Measurements from ENCODE around the gene TNK1.
"Not testable (repeated sequence)": the region's sequence is repeated elsewhere in the genome, so short reads cannot be mapped to it uniquely, and the experiment has no call there.

Gene TNK1

DNA sequence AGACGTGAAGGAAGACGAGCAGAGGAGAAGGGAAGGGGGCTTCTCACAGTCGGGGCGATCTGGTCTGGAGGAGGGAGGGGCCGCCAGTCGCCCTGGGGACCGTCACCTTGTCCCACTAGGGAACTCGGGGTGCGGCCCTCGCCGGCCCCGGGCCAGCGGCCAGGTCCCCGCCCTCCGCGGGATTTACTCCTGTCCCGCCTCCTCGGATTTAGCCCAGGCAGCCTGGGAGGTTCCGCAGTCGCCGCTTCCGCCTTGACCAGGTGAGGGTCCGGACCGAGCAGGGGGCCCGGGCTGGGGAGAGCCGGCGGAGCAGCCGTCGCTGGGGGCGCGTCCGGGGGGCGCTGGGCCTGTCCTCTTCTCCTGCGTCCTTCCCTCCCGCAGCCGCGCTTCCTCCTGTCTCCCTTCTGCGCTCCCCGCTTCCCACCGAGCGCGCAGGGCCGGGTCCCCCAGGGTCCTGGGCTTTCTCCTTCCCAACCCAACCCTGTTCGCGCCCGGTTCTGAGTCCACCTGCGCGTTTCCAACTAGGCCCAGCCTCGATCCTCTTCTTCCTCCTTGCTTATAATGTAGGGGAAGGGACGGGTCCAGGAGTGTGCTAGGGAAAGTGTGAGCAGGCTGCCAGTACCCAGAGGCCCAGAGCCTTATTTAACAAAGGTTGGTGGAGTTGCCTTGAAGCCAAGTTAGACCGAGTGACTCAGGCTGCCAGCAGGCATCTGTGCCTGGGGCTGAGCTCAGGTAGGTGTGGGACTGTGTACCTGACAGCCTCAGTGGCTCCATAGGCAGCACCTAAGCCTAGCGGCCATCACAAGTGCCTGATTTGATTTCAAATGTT is at the start of gene TNK1:
TNK1 (plus strand) TSS at position 235 of the 829 bp plus-strand sequence. CDS start 1,838 bp downstream, outside the sequence.
- no peak for DNase-seq (ENCODE audit: low read depth)

DNA sequence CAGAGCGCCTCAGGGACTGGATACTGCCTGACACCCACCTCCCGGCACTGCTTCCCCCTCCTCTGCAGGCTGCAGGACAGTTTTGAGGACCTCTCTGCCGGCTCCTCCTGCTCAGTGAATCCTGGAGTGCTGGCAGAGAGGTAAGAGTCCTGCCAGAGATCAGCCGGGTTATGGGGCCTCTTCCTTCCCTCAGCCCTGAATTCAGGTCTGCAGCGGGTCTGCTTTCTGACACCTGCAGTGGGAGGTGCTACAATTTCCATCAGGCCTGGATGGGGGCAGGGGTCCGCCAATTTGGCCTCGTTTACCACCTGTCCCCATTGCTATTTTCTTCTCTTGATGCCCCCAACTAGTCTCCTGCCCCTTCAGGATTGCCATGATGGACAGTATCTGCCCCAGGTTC is 48.8 kb upstream of the TNK1 start:
- no peak for DNase-seq (ENCODE audit: low read depth)

DNA sequence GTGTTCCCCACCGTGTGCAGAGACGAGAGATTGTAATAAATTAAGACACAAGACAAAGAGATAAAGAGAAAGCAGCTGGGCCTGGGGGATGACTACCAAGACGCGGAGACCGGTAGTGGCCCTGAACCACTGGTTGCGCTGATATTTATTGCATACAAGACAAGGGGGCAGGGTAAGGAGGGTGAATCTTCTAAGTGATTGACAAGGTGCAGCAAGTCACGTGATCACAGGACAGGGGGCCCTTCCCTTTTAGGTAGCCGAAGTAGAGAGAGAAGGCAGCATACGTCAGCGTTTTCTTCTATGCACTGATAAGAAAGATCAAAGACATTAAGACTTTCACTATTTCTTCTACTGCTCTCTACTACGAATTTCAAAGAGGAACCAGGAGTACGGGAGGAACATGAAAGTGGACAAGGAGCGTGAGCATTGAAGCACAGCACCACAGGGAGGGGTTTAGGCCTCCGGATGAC is 48.3 kb upstream of the TNK1 start:
- peak; percentile 19 for DNase-seq (ENCODE audit: low read depth)

DNA sequence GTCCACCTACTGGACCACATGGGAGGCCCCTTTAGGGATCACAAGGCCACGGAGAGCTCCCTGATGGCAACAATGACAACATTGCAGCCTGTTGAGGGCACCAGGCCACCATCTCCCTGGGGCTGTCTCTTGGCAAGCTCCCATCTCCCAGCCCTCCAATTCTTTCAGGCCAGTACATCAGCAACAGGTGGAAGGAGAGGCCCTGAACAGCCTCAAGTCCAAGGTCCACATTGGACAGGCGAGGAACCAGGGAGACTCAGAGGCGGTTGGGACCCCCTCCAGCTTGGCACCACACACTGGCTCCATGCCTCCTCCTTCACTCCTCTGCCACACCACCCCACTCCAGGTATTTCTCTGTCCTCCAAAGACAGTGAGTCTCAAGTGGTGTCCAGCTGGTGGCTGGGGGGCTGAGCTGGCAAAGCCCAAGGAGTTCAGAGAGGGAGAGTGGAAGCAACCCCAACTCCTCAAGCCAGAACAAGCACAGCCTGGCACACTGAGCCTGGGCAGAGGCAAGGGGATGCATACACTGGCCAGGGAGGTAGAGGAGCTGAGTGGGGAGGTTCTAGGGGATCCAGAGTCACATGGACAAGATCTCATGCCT is 45.9 kb upstream of the TNK1 start:
- DNase-seq (ENCODE audit: low read depth), result no peak

DNA sequence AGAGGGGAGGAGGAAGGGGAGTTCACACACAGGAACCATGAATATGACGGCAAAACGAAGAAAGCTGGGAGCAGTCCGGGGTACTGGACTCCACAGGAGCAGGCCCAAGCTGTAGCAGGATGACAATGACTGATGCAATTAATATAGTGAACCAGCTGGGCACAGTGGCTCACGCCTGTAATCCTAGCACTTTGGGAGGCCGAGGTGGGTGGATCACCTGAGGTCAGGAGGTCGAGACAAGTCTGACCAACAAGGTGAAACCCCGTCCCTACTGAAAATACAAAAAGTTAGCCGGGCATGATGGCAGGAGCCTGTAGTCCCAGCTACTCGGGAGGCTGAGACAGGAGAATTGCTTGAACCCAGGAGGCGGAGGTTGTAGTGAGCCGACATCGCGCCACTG is 45.1 kb upstream of the TNK1 start:
- DNase-seq (ENCODE audit: low read depth), result not testable (repeated sequence)

DNA sequence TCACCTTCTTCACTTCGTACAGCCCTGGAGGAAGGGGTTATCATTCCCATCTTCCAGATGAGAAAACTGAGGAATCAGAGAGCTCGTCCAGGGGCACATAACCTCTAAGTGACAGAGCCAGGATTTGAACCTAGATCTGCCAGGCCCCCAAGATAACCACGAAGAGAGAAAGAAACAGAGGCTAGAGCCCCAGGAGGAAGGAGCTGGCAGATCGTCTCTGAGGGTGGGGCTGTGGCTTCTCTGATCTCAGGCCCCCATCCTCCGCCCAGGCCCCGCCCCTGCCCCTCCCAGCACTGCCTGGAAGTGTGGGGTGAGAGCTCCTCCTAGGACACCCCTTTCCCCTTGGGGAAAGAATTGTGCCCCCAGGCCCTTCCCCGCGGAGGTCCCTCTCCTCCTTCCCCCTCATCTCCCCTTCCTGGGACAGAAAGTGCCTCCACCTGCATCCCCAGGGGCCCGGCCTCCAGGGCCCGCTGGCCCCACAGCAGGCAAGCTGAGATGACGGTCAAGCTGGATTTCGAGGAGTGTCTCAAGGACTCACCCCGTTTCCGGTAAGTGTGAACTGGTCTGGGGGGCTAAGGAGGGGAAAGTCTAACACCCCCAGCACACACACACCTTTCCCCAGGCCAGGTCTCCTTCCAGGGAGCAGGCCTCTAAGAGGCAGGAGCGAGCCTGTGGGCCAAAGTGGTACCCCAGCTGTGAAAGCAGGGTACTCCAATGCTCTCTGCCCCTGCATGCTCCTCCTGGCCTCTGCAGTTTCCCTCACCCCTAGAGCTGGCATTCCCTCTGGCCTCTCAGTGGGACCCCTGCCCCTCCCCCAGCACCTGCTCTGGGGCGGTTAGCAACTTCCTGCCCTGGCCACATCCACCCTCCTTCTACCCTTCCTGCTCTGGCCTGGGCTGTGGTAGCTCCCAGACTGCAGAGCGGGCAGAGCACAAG is 44.4 kb upstream of the TNK1 start, which contains the start of gene ACAP1:
ACAP1 (plus strand) TSS at position 290 of the 936 bp plus-strand sequence; CDS start at position 496, 206 bp downstream.
- DNase-seq (ENCODE audit: low read depth), result peak; percentile 80

DNA sequence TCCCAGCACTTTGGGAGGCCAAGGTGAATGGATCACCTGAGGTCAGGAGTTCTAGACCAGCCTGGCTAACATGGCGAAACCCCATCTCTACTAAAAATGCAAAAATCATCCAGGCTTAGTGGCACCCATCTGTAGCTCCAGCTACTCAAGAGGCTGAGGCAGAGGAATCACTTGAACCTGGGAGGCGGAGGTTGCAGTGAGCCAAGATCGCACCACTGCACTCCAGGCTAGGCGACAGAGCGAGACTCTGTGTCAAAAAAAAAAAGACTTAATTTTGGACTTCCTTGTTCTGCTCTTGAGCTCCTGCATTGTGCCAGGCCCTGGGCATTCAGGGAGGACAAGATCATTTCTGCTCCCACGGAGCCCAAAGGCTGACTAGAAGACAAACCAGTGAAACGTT is 43.3 kb upstream of the TNK1 start:
- DNase-seq (ENCODE audit: low read depth), result not testable (repeated sequence)

DNA sequence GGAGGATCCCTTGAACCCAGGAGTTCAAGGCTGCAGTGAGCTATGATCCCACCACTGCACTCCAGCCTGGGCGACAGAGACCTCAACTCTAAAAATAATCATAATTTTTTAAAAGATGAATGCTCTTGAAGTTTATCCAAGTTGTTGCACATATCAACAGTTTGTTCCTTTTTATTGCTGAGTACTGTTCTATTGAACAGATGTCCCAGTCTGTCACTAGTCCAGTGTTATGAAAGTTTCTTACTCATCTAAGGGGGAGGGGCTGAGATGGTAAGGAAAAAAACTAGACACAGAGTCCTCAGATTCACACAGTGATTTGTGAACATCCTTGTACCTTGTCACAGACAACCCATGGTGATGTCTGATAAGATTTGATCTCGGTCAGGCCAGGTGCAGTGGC is 40.7 kb upstream of the TNK1 start:
- no peak for DNase-seq (ENCODE audit: low read depth)

DNA sequence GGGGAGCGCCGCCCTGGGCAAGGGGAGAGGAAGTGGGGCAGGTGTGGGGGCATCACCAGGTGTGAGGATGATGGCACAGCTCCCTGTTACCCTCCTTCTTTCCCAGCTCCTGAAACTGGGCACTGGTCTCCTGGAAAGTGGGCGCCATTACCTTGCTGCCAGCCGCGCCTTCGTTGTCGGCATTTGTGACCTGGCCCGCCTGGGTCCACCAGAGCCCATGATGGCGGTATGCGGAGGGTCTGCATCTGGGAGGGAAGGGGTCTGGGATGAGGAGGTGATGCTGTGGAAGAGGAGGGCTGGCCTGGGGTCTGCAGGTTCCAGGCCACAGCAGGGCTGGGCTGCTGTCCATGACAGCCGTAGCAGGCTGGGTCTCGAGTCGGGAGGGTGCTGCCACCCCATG is 39.0 kb upstream of the TNK1 start:
- DNase-seq (ENCODE audit: low read depth), result no peak

DNA sequence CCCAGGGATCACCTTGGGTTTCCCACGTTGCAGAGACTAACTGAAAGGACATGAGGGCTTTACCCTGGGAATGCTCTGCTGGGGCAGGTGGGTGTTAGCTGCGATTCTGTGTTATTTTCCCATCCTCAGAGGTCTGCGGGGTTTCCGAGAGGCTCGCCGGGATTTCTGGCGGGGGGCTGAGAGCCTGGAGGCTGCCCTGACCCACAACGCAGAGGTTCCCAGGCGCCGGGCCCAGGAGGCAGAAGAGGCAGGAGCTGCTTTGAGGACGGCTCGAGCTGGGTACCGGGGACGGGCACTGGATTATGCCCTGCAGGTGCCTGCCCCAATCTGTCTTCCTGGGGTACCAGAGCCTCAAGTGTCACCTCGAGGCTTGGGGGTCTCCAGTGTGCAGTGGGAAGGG is 37.6 kb upstream of the TNK1 start:
- no peak for DNase-seq (ENCODE audit: low read depth)

DNA sequence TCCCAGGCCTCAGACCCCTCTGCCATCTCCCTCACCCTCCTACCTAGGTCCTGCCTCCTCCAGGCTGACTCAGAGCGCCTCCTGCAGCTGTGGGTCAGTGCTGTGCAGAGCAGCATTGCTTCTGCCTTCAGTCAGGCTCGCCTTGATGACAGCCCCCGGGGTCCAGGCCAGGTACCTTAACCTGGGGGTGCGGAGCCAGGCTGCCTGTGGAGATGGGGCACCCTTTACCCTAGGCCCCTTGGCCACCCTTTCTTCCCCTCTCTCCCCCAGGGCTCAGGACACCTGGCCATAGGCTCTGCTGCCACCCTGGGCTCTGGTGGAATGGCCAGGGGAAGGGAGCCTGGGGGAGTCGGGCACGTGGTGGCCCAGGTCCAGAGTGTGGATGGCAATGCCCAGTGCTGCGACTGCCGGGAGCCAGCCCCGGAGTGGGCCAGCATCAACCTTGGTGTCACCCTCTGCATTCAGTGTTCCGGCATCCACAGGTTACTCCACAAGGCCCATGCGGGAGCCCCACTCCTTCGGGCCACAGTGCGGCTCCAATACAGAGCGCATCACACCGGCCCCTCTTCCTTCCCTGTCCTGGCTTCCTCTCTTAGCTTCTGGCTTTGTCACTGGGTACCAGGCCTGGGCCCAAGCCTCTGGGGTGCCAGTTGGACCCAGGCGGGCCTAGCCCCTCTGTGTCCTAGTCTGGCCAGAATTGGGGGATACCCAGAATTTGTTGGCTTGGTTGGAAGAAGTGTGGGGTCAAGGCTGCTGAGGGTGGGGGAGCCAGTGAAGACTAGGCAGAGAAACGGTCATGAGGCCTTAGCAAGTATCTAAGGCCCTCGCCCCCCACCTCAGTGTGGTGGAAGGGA is 33.9 kb upstream of the TNK1 start:
- DNase-seq (ENCODE audit: low read depth), result no peak

DNA sequence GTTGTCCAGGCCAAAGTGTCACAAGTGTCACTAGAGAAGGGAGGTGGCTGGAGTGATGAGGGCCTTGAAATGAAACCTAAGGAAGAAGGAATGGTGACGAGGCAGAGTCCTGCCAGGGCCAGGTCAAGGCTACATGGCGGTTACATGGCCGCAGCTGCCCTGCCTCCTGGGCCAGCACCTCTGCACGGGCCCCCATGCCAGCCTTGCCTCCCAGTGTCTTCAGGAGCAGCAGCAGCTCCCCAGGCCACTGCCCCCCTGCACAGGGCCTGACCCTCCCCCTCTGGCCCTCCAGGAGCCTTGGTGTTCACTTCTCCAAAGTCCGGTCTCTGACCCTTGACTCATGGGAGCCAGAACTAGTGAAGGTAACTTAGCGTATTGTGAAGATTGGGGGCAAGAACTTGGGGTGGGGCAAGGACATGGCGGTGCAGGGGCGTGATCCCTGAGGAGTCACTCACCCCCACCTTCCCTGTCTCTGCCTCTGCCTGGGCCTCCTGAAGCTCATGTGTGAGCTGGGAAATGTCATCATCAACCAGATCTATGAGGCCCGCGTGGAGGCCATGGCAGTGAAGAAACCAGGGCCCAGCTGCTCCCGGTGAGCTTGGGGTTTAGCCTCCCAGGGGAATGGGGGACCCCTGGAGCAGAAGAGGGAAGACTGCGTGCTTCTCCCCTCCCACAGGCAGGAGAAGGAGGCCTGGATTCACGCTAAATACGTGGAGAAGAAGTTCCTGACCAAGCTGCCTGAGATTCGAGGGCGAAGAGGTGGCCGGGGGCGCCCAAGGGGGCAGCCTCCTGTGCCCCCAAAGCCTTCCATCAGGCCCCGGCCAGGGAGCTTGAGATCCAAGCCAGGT is 33.0 kb upstream of the TNK1 start:
- DNase-seq (ENCODE audit: low read depth), result no peak

DNA sequence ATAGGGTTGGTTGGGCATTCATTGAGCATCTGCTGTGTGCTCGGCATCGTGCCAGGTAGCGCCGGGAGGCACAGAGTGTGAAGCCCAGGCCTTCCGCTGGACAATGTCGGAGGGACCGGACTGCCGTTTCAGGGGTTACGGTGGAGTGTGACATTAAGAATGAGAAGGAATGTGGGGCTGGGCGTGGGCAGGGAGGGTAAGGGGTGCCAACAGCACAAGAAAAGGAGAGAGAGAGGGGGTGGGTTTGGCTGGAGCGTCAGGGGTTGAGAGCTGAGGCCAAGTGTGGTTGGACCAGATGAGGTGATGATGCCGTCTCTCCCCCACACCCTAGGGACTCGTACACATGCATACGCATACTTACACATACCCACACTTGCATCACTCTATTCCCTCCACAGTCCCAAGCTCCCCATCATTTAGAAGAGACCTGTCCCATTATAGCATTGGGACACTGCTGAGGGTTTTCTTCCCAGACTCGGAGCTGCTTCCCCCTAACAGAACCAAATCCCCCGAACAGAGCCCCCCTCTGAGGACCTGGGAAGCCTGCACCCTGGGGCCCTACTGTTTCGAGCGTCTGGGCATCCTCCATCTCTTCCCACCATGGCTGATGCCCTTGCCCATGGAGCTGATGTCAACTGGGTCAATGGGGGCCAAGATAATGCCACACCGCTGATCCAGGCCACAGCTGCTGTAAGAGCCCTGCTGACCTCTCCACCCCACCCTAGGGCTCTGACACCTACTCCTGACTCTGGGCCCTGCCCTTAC is 32.2 kb upstream of the TNK1 start:
- DNase-seq (ENCODE audit: low read depth), result no peak

DNA sequence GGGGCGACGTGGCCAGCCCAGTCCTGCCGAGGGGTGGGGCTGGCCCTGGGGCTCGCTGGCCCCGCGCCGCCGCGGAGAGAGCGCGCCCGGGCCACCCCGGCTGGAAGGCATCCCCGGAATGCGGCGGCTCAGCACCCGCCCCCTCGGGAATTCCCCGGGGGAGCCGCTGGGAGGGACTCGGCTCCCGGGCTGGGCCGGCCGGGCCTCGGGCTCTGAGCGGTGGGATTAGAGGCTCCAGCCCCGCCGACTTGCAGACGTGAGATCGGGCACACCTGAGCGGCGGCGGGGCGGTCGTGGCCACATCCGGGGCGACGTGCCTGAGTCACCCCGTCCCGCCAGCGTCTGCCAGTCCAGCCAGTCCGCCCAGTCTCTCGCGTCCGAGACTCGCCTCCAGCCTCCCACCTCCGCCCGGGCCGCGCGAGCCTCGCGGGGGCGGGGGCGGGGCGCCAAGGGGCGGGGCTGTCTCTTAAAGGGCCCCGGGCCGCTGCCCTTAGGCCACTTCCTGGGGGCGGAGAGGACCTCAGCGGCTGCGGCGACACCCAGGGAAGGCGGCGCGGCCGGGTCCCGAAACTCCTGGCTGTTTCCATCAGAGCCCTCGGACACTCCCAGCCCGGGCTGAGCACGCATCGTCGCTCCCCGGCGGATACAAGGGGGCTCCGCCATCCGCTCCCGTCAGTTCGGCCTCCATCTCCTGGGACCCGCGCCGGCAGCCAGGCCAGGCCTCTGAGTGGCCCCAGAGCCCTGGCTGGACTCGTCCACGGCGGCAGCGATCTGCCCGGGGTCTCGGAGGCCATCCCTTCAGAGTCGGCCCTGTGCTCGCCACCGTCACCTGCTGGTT is 29.0 kb upstream of the TNK1 start, which contains the start of gene KCTD11:
KCTD11 (plus strand) TSS at position 498 of the 838 bp plus-strand sequence.
- DNase-seq (ENCODE audit: low read depth), result peak; percentile 50

DNA sequence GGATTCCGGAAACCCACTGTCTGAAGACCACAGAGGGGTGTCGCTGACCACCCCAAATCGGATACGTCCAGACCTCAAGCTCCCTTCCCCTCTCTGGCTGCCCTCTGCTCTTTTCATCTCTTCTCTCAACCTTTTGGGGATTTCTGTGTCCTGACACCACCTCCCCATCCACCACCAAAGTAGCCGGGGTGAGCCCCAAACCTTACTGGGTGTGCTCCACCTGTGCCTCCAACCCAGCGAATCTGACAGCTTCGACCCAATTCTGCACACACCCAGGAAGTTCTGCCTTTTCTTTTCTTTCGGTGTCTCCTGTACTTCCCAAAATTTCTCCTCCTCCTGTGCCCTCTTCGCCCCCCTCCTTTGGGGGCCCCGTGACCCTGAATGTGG is 28.4 kb upstream of the TNK1 start:
- no peak for DNase-seq (ENCODE audit: low read depth)

DNA sequence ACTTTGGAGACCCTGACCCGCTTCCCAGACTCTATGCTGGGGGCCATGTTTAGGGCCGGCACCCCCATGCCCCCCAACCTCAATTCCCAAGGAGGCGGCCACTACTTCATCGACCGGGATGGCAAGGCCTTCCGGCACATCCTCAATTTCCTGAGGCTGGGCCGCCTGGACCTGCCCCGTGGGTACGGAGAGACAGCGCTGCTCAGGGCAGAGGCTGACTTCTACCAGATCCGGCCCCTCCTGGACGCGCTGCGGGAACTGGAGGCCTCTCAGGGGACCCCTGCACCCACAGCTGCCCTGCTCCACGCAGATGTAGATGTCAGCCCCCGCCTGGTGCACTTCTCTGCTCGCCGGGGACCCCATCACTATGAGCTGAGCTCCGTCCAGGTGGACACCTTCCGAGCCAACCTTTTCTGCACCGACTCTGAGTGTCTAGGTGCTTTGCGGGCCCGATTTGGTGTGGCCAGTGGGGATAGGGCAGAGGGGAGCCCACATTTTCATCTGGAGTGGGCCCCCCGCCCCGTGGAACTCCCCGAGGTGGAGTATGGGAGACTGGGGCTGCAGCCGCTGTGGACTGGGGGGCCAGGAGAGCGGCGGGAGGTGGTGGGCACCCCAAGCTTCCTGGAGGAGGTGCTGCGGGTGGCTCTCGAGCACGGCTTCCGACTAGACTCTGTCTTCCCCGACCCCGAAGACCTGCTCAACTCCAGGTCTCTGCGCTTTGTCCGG is 27.8 kb upstream of the TNK1 start:
- no peak for DNase-seq (ENCODE audit: low read depth)

DNA sequence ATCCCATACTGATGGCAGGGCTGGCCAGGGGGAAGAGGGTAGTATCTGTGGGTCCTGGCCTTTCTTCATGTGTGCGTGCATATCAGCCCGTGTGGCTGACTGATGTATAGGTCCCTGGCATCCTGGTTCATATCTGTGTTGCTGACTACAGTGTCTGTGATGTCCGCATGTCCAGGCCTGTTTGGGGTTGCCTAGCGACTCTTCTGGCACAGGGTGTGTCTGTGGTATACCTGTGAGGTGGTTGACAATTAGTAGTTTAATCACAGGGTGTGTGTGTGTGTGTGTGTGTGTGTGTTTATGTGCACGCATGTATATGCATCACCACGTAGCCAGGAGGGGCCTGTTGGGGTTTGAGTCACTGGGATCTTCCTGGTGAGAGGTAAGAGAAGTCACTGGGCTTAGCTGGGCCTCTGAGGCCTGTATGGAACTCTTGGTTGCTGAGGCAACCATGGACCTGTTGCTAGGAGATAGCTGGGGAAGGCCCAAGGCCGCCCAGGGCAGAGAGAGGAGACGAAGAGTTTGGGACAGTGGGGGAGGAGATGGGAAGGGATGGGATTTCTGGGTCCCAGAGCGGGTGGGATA is 26.5 kb upstream of the TNK1 start:
- DNase-seq (ENCODE audit: low read depth), result no peak

DNA sequence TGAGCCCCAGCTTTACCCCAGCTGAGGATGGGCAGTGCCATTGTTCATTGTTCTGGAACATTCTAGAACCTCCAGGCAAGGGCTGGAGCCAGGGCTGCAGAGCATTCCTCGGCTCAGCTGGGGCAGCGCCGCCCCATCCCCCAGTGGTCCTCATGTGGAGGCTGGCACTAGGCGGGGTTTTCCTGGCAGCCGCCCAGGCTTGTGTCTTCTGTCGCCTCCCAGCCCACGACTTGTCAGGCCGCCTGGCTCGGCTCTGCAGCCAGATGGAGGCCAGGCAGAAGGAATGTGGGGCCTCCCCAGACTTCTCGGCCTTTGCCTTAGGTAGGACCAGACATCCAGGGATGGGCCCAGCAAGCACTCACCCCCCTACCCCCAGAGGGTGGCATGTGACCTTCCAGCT is 25.8 kb upstream of the TNK1 start, which contains the start of gene TMEM95:
TMEM95 (plus strand) TSS at position 104 of the 400 bp plus-strand sequence; CDS start at position 153, 49 bp downstream.
- DNase-seq (ENCODE audit: low read depth), result no peak

Measured in activated T-cell treated with anti-CD3 and anti-CD28 coated beads for 24 hours (primary cell).